ENCODE measurements around the gene POLR3GL.

GRCh38 chr1:145961109-145961424 is 3.4 kb upstream of the POLR3GL start:
- no peak for TF ChIP-seq EZH2 (IDR thresholded peaks at IDR 0.05; ENCODE audit: low read depth, unreplicated experiment)
- no peak for TF ChIP-seq CTCF (conservative IDR thresholded peaks at IDR 0.05; ENCODE audit: low read depth in 2 of 2)
- no peak for TF ChIP-seq STAT1 (IDR thresholded peaks at IDR 0.05; ENCODE audit: unreplicated experiment)
- no peak for TF ChIP-seq EZH2phosphoT487 (IDR thresholded peaks at IDR 0.05; ENCODE audit: unreplicated experiment)
- no peak for TF ChIP-seq REST (IDR thresholded peaks at IDR 0.05; ENCODE audit: unreplicated experiment)
- no peak for TF ChIP-seq POLR2AphosphoS5 (IDR thresholded peaks at IDR 0.05; ENCODE audit: low read depth)
- TF ChIP-seq JUNB (IDR thresholded peaks at IDR 0.05; ENCODE audit: unreplicated experiment): no peak
